HG03442 (cell line): ENCODE data around the gene MEAK7.

ENCODE experiments used
- ATAC-seq: cut with Tn5 transposase; IDR thresholded peaks from one replicate; pipeline ENCODE4 v1.9.1; 2021; ENCODE audit warnings: mild to moderate bottlenecking, moderate library complexity; ENCODE audit not compliant: unreplicated experiment

Gene MEAK7

DNA sequence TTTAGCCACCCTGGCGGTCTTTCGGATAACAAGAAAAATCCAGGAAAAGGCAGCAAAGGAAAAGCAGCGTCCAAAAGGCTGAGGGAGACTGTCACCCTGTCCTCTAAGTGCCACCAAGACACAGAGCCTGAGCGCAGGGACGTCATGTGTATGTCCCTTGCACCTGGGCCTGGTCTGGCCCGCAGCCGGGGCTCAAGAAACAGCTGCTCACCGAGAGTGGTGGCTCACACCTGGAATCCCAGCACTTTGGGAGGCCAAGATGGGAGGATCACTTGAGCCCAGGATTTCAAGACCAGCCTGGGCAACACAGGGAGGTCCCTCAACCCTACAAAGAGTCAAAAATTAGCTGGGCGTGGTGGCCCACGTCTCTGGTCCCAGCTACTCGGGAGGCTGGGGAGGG is 9.2 kb upstream of the MEAK7 start:
- no peak for ATAC-seq

DNA sequence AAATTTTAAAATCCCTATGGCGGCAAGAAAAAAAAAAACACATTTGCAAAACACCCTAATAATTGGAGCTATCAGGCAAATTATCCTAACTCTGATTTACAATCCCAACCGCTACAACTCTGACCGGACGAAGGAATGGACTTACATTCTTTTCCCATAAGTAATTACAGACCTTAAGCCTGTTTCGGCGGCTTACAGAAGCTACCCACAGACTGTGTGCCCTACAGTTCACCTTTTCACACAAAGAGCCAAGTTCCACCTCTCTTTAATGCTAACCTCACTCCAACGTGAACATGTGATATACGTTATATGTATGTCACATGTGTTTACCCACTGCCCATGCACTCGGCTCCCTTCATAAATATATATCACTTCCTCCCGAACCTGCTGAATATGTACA is 8.7 kb upstream of the MEAK7 start:
- ATAC-seq, result no peak

DNA sequence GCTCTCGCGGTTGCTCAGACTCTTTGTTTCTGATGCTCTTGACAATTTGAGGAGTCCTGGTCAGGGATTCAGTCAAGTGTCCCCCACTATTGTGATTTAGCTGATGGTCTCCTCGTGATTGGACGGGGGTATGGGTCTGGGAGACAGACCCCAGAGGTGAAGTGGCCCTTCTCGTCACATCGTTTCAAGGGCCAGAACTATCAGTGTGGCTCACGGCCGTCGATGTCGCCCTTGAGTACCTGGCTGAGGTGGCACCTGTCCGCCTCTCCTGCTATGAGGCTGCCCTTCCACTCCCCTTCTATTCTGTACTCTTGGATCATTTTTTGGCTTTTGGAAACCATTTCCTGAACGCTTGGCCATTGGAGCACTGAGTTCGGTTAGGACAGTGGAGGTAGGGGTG is 7.4 kb upstream of the MEAK7 start:
- ATAC-seq, result no peak

DNA sequence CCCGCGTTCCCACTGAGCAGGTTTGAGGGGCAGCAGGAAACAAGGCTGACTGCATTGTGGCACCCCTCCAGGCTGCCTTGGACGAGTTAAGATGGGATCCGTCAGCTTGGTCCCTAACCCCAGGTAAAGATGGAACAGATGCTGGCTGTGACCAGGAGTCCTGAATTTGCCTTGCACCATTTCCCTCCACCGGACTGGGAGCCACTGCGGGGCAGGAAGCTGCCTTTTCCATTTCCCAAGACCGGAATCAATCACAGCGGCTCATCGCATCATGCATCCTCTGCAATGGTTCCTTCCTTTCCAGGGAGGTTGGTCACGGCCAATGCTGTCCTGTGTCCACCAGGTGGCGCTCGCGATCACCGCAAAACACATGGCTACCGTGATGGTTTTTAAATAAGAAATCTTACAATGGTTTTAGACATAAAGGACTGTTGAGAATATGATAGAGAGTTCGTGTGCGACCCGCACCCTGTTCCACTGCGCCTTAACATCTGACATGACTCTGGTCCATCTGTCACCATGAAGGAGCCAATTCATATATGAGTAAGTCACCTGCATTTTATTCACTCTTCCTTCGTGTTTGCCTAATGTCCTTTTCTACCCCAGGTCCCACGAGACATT is 6.8 kb upstream of the MEAK7 start:
- no peak for ATAC-seq

DNA sequence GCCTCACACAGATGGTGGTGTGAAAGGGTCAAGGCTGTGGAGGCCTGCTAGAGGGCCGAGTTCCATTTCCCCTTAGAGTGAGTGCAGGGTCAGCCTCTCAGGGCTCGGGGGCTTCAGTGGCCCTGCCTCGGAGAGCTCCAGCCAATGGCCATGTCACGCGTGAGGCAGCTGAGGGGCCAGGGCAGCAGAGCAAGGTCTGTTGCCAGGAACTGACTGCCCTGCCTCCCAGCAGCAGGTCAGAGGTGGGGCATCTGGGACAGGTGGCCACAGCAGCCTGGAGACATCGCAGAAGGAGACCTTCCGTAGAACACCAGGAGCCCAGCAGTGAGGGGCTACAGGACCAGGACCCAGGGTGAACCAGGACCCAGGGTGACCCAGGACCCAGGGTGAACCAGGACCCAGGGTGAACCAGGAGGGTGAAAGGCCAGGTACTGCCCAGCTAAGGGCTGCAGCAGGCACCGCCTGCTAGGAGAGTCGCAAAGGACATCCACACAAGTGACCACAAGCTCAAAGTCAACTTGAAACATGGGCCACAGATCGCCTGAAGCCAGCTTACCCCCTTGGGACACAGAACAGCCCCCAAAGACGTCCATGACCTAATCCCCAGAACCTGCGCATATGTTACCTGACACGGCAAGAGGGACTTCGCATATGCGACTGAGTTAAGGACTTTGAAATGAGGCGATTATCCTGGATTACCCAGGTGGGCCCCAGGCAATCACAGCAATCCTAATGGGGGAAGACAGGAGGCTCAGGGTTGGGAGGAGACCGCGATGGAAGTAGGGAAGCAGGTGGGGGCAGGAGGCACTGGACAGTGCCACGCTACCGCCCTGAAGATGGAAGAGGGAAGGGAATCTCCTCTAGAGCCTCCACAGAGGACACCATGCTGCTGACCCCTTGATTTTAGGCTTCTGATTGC is 4.8 kb upstream of the MEAK7 start:
- ATAC-seq, result no peak

DNA sequence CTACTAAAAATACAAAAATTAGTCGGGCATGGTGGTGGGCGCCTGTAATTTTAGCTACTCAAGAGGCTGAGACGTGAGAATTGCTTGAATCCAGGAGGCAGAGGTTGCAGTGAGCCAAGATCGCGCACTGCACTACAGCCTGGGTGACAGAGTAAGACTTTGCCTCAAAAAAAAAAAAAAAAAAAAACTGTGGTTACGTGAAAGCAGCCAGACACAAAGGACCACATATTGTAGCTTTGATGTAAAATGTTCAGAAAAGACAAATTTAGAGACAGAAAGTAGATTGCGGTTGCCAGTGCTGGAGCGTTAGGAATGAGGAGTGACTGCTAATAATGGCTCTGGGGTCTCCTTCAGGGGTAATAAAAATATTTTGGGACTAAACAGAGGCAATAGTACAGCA is 4.0 kb upstream of the MEAK7 start:
- no peak for ATAC-seq

DNA sequence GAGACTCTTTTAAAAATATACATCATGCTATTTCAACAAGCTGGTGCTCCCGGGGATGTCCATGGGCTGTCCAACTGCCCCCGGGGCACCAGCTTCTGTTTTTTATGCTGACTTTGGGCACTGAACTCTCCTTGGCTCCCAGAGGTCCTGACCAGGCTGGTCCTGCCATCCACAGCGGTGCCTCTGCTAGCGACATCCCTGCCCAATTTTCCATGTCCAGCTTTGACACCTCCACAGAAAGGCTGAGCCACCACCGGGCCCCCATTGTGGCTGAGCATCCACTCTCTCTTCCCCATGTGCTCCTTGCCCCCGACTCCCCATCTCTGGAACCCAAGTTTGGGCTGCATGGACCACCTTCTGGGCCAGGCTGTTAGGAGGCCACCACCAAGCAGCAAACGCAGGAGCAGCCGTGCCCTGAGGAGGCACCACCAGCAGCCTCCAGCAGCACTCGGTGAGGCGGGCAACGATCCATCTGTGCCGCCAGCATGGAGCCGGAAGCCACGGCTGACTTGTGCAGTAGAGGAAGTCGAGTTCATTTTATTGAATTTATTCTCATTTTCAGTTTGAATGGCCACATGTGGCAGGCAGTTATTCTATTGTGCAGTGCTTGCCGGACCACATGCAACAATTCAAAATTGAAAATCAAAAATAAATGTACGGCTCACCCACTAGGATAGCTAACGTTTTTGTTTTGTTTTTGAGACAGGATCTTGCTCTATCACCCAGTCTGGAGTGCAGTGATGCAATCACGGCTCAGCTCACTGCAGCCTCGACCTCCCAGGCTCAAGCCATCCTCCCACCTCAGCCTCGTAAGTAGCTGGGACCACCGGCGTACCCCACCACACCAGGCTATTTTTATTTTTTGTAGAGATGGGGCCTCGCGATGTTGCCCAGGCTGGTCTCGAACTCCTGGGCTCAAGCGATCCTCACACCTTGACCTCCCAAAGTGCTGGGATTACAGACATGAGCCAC is 2.8 kb upstream of the MEAK7 start:
- ATAC-seq, result no peak

DNA sequence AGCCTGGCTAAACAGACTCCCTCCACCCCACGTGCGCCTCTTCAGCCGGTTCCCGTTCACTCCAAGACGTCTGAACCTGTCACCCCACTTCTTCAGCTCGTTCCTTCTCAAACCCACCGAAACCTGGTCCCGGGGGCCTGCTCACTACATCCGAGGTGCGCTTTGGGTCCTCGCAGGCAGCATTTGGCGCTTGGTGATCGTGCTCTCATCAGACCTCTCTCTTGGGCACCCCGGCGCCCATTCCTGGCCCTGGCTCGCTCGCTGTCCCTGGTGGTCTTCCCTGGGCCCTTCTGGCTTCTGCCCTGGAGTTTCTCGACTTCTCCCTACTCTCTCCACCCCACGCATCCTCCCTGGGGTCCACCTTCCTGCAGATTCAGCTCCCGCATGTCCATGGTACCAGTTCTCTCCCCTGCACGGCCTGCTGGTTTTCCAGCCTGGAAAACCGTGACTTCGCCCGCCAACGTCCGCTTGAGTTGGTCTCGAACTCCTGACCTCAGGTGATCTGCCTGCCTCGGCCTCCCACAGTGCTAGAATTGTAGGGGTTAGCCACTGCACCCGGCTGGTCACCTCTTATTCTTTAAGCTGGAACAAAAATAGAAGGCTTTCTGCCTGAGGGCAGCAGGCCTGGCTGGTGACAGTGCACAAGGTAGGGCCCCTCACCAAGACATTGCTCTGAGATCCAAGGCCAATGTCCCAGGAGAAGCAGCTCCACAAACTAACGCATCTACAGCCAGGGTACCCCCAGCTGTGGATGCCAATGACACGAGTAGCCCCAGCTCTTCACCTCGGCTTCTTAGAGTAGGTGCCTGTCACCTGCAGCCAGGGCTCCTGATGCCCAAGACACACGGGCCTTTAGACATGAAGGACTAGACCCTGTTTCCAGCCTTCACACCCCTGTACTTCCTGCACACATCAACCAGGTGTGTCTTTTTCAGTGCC is 1.1 kb upstream of the MEAK7 start:
- ATAC-seq, result no peak

DNA sequence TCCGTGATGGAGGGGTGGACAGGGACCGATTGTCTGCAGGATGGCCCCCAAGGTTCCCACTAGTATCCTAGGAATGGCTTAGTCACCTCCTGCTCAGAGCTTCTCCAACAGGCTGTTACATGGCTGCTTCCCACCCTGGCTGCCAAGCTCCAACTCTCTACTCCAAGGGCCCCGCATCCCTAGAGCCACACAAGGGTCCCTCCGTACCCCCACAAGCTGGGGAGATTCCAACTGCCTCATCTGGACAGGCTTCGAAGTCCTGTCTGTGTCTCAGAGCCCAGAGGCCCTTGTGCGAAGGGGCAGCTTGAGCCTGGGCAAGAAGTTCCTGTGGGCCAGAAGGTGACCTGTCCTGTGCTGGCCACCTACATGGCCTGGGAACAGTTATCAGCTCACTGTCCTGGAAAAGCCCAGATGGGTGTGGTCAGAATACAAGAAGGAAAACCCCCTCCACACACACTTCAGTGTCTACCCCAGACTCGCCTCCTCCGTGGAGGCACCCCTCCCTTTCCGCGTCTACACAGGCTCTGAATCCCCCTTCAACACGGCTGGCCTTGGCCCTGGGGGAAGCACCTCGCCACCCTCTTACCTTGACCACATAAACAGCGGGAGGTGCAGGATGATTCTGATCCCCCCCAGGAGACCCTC is 586 bp downstream of the MEAK7 start:
- ATAC-seq, result no peak

DNA sequence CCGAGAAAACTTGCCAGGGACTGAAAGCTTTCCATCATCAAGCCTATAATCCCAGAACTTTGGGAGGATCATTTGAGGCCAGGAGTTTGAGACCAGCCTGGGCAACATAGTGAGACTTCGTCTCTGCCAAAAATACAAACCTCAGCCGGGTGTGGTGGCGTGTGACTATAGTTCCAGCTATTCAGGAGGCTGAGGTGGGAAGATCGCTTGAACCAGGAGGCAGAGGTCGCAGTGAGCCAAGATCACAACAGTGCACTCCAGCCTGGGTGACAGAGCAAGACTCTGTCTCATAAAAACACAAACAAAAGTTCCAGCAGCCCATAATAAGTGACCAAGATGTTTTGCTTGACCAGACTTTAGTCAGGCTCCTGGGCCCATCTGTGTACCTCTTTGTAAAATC is 1.9 kb downstream of the MEAK7 start:
- no peak for ATAC-seq

DNA sequence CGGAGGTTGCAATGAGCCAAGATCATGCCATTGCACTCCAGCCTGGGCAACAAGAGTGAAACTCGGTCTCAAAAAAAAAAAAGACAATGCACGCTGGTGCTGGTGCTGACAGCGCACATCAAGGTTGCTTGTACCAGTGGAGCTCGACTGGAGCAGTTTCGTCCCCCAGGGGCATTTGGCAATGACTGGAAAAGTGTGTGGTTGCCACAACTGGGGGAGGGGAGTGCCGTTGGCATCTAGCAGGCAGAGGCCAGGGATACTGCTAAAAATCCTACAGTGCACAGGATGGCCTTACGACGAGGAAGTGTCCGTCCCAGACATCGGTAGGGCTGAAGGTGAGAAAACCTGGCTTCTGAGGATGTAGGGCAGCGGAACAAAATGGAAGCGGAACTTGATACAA is 2.4 kb downstream of the MEAK7 start:
- ATAC-seq, result no peak

DNA sequence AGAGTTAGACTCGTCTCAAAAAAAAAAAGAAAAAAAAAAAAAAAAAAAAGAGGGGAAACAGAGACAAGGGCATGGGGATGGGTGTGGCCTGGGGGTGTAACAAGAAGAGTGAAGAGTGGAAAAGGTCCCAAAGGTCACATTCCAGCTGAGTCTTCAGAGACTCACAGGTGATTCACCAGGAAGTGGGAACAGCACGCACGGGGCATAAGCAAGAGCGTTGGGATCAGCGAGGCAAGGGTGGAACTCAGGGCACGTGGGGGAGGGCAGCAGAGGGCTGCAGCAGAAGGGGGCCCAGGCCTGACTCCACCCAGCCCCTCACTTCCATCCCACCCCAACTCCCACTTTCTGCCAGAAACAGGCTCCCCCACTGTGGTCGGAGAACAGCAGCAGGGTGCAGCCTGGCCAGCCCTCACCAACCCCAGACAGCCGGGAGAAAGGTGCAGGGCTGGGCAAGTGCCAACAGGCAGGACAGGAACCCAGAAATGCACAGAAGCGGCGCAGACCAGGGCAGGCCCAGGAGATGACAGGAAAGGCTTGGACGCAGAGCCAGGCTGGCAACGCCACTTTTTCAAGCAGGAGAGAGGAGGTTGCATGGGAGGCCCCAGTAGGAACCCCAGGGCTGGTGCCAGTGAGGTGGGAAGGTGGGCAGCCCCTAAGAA is 3.3 kb downstream of the MEAK7 start:
- no peak for ATAC-seq

DNA sequence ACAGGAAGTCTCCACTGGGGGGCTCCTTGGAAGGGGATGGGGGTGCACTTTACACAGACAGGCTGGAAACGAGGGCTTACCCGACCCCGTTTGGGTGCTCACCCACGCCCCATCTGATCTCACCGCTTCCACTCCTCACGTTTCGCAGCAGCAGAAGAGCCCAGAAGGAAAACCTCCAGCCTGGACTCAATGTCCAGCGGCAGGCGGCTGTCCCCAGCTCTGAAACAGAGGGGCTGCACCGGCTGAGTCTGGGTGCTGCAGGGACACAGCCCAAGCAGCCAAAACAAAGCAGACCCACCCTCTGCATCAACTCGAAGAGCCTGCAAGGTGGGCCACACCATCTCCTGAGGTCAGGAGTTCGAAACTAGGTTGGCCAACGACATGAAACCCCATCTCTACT is 3.9 kb downstream of the MEAK7 start:
- no peak for ATAC-seq

DNA sequence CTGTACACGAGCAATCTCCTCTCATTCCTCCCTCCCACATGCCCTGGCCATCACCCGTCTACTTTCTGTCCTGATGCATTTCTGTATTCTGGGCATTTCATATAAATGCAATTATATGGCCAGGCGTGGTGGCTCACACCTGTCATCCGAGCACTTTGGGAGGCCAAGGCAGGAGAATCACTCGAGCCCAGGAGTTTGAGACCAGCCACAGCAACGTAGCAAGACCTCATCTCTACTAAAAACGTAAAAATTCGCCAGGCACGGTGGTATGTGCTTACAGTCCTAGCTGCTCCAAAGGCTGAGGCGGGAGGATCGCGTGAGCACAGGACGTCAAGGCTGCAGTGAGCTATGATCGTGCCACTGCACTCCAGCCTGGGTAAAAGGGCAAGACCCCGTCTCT is 4.8 kb downstream of the MEAK7 start:
- ATAC-seq, result no peak

DNA sequence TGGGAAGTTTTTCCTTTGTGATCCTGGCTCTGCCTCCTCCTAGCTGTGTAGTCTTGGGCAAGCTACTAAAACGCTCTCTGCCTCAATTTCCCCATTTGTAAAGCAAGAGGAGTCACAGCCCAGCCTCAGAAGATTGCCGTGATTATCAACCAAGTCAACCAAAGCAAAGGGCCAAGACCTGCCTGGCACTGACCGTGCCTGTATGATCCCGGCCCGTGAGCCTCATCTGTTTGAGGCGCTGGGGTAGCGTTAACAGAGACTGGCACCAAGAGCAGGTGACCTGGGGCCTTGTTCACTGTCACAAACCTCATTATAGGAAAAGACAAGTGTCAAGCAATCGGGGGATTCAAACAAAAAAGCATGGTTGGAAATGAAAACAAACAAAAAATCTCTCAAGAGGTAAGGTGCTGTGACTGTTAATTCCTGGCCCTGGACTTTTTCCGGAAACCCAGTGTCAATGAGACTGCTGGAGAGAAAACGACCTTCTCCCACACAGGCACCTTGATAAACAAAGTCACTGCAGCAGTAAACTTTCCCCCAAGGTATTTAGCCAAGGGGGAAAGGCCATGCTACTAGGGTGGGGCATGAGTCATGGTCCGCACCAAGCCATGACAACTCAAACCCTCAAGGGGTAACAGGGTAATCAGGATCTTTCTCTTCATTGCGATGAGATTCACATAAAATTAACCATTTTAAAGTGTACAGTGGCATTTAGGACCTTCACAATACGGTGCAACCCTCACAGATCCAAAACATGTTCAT is 5.4 kb downstream of the MEAK7 start:
- no peak for ATAC-seq

DNA sequence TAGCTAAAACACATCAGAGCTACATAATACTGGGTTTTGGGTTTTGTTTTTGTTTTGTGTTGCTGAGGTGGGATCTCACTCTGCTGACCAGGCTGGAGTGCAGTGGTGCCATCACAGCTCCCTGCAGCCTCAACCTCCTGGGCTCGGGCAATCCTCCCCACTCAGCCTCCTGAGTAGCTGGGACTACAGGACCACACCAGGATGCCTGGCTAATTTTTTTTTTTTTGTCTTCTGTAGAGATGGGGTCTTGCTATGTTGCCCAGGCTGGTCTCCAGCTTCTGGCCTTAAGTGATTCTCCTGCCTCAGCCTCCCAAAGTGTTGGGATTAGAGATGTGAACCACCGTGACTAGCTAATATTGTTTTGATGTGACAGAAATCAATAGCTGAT is 6.2 kb downstream of the MEAK7 start:
- ATAC-seq, result no peak

DNA sequence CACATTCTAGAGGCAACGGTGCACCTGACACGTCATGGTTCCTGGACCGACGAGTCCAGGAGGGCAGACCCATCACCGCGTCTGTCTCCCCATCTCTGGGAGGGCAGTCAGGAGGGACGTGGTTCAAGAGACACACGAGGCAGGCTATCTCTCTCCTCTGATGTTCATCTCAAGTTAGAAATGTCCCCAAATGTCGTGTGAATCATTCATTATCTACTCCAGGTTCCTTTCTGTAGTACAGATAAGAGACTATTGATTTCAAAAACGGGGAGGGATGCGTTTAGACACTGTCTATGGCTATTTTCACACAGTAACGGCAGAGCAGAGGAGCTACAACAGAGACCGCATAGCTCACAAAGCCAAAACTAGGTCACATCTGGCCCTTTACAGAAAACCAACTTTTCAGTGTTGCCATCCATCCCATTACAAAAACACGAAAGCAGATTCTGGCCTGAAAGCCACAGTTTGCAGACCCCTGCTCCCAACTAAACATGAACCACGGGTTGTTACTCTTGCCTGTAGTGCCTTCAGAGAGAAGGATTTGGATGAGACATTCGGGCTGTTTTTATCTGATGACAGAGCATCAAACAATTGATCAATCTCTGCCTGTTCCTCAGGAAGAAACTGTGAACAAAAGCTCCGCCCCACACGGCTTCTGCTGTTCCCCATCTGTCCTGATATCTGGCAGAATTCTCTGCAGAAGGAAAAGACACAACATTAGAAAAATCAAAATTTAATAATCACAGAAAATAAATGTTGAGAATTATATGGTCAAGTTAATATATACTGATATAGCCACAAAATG is 6.8 kb downstream of the MEAK7 start:
- ATAC-seq, result no peak

DNA sequence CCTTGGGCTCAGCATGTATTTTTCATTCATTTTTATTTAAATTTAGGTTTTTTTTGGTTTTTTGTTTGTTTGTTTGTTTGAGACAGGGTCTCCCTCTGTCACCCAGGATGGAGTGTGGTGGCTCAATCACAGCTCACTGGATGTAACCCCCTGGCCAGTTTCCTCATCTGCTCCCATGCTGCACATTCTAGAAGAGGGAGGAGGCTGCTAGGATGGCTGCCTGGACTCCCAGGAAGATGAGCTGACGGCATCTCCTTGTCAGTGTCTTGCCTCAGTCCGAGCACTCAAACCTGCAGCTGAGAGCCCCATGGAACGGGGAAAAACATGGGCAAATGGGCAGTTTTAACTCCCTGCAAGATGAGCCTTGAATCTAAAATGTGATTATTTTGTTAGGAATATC is 7.5 kb downstream of the MEAK7 start:
- no peak for ATAC-seq
